Keratinocyte (primary cell): ENCODE data around the gene HELZ. TPM values are rescaled to one million over a fixed set of nuclear protein-coding genes. Genes with fewer than 3 reads are reported as not detected.

Experiments used
- DNase-seq: peaks from one replicate; pipeline ENCODE4 v3.0.0-alpha.2; 2011; ENCODE audit warnings: low read depth, missing footprints, low spot score
- FAIRE-seq: peaks from 2 replicates; lab custom pipeline; 2011; peaks lifted over from hg19 to GRCh38; lab: Jason Lieb, UNC
- H2AFZ ChIP-seq: 2 replicates; pipeline ENCODE4 v1.6.0; 2012; ENCODE audit warnings: low read length, control low read depth, inconsistent platforms; ENCODE audit not compliant: control insufficient read depth
- H3K27ac ChIP-seq: 2 replicates; pipeline ENCODE4 v1.5.1; 2011; ENCODE audit warnings: low read length; ENCODE audit not compliant: control insufficient read depth, insufficient read depth
- H3K27me3 ChIP-seq: 3 replicates; pipeline ENCODE4 v1.6.0; 2011; ENCODE audit warnings: low read length; ENCODE audit not compliant: control insufficient read depth, insufficient read depth; ENCODE audit errors: extremely low read depth
- H3K36me3 ChIP-seq, 2 experiments: 2 replicates in 1 of 2; 3 replicates in 1 of 2; pipeline ENCODE4 v1.5.1; 2011; ENCODE audit warnings: low read length in 2 of 2, mild to moderate bottlenecking in 1 of 2; ENCODE audit not compliant: control insufficient read depth in 2 of 2, insufficient read depth in 2 of 2; ENCODE audit errors: extremely low read depth in 1 of 2
- H3K4me1 ChIP-seq: 3 replicates; pipeline ENCODE4 v1.5.1; 2011; ENCODE audit warnings: low read length; ENCODE audit not compliant: control insufficient read depth, insufficient read depth; ENCODE audit errors: extremely low read depth
- H3K4me2 ChIP-seq: 3 replicates; pipeline ENCODE4 v1.6.0; 2011; ENCODE audit warnings: low read depth, low read length; ENCODE audit not compliant: control insufficient read depth, insufficient read depth; ENCODE audit errors: extremely low read depth
- H3K4me3 ChIP-seq, 3 experiments: fragments of 200-600 bp in 1 of 3; sonication (generic) in 1 of 3; 2 replicates in 2 of 3; 3 replicates in 1 of 3; pipeline ENCODE4 v1.5.1; 2011 to 2016; ENCODE audit warnings: low read length in 3 of 3, mild to moderate bottlenecking in 3 of 3, control low read depth in 2 of 3, inconsistent platforms in 1 of 3, low read depth in 1 of 3, mixed read lengths in 1 of 3, mixed run types in 1 of 3, moderate library complexity in 1 of 3; ENCODE audit not compliant: control insufficient read depth in 2 of 3, insufficient read depth in 2 of 3; ENCODE audit errors: extremely low read depth in 1 of 3
- H3K79me2 ChIP-seq: 2 replicates; pipeline ENCODE4 v1.6.0; 2012; ENCODE audit warnings: low read length; ENCODE audit not compliant: control insufficient read depth, insufficient read depth
- H3K9ac ChIP-seq: 3 replicates; pipeline ENCODE4 v1.6.0; 2011; ENCODE audit warnings: low read length; ENCODE audit not compliant: control insufficient read depth, insufficient read depth; ENCODE audit errors: extremely low read depth
- H3K9me1 ChIP-seq: 3 replicates; pipeline ENCODE4 v1.6.0; 2011; ENCODE audit warnings: low read length; ENCODE audit not compliant: control insufficient read depth, insufficient read depth; ENCODE audit errors: extremely low read depth
- H3K9me3 ChIP-seq: 2 replicates; pipeline ENCODE4 v1.5.1; 2012; ENCODE audit warnings: low read depth, low read length; ENCODE audit not compliant: control insufficient read depth
- H4K20me1 ChIP-seq: 3 replicates; pipeline ENCODE4 v1.6.0; 2011; ENCODE audit warnings: low read length; ENCODE audit not compliant: control insufficient read depth, insufficient read depth; ENCODE audit errors: extremely low read depth
- EZH2 ChIP-seq: IDR thresholded peaks from one replicate; pipeline ENCODE4 v1.6.1; 2012; ENCODE audit warnings: inconsistent platforms, mild to moderate bottlenecking, low read length, moderate library complexity
- dilution Hi-C: fragments of 300-500 bp; cut with MboI; formaldehyde crosslinking; loops from one replicate; pipeline ENCODE4 v1.7.0; 2020; ENCODE audit warnings: low sequenced_read_pairs; ENCODE audit not compliant: extremely low pct_ligation_motif_present
- polyA plus RNA-seq, 5 experiments: library from polyadenylated mRNA; depleted of rRNA in 3 of 5; stranded (reverse) in 3 of 5; stranded (forward) in 1 of 5; unstranded in 1 of 5; fragments of >200 nt; gene quantifications; 1 replicate in 1 of 5; 2 replicates in 3 of 5; 3 replicates in 1 of 5; pipeline versions ENCODE4 v1.2.1 to v1.2.3, GENCODE V29; 2011 to 2012; ENCODE audit warnings: missing spikeins in 2 of 5, low read depth in 1 of 5, low replicate concordance in 1 of 5
- TF ChIP-seq, protein P1 (sequence below), 3 experiments: IDR thresholded peaks in 1 of 3; conservative IDR thresholded peaks in 1 of 3; optimal IDR thresholded peaks in 1 of 3; 2 replicates in 2 of 3; 3 replicates in 1 of 3; pipeline versions ENCODE3 to v1.5.1; 2011; ENCODE audit warnings: low read length in 3 of 3, mild to moderate bottlenecking in 3 of 3, moderate library complexity in 2 of 3, control low read depth in 1 of 3, inconsistent platforms in 1 of 3; ENCODE audit not compliant: insufficient read depth in 2 of 3; ENCODE audit errors: extremely low read depth in 1 of 3

Gene HELZ
- polyA plus RNA-seq, 1 donor (not counting 4 experiments of a cell fraction or from before 2014, with no cell fraction given) = 18.2 TPM

DNA sequence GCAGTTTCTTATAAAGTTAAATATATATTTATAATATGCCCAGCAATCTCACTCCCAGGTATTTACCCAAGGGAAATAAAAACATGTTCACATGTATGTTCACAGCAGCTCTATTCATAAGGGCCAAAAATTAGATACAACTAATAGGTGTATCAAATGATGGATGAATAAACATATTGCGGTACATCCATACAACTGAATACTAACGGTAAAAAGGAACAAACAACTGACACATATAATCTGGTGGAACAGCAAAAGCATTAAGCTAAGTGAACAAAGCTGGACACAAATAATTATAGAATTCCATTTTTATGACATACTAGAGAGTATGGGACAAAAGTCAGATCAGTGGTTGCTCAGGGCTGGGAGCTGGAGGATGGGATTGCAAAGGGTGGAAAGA lies 125.9 kb downstream of the HELZ start:
- dilution Hi-C loops = no loop called here
- Histone ChIP-seq H3K9me3 (no peaks in the 10 kb centered on the region), H4K20me1 (no peaks in the 10 kb centered on the region), H3K9me1 (no peaks in the 10 kb centered on the region), H3K9ac (no peak overlapping the region), H3K4me3 (no peak overlapping the region), H3K36me3 (peaks cover 5 to 10% of the 10 kb centered on the region in 2 experiments), H3K79me2 (no peaks in the 10 kb centered on the region), H2AFZ (no peak overlapping the region), H3K27ac (no peak overlapping the region), H3K4me1 (no peaks in the 10 kb centered on the region), H3K27me3 (no peaks in the 10 kb centered on the region), H3K4me2 (no peak overlapping the region)
- TF ChIP-seq, protein P1, sequence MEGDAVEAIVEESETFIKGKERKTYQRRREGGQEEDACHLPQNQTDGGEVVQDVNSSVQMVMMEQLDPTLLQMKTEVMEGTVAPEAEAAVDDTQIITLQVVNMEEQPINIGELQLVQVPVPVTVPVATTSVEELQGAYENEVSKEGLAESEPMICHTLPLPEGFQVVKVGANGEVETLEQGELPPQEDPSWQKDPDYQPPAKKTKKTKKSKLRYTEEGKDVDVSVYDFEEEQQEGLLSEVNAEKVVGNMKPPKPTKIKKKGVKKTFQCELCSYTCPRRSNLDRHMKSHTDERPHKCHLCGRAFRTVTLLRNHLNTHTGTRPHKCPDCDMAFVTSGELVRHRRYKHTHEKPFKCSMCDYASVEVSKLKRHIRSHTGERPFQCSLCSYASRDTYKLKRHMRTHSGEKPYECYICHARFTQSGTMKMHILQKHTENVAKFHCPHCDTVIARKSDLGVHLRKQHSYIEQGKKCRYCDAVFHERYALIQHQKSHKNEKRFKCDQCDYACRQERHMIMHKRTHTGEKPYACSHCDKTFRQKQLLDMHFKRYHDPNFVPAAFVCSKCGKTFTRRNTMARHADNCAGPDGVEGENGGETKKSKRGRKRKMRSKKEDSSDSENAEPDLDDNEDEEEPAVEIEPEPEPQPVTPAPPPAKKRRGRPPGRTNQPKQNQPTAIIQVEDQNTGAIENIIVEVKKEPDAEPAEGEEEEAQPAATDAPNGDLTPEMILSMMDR (optimal IDR thresholded peaks at IDR 0.05 in 1 of 3, IDR thresholded peaks at IDR 0.05 in 1 of 3, conservative IDR thresholded peaks at IDR 0.05 in 1 of 3; ENCODE audit: extremely low read depth in 1 of 3, insufficient read depth in 2 of 3, low read length in 3 of 3) = no peak
- no peak for TF ChIP-seq EZH2
- FAIRE-seq (no peak), DNase-seq (no peak)

DNA sequence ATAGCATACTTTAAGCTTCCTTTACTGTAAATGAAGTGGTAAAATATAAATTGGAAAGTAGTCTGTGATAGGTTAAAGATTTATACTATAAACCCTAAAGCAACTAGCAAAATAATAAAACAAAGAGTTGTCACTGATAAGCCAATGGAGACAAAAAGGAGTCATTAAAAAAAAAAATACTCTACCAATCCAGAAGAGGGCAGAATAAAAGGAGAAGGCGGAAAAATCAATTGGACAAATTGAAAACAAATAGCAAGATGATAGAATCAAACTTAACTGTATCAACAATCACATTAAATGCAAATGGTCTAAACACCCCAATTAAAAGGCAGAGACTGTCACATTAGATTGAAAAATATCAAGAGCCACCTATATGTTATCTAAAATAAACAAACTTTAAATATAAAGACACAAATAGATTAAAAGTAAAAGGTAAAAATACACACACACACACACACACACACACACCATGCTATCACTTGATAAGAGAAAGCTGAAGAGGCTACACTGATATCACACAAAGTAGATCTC lies 128.9 kb downstream of the HELZ start:
- peaks cover 10 to 17% of the 10 kb centered on the region in 2 experiments for H3K36me3 ChIP-seq
- DNase-seq (no peak), FAIRE-seq (no peak)

More for the DNA sequence above, 128.9 kb downstream of the HELZ start:
- dilution Hi-C loops = no loop called here
- H3K79me2 ChIP-seq = no peaks in the 10 kb centered on the region
- H3K4me2 ChIP-seq = no peak overlapping the region
- H4K20me1 ChIP-seq = no peaks in the 10 kb centered on the region
- H3K9me1 ChIP-seq = no peaks in the 10 kb centered on the region
- no peaks in the 10 kb centered on the region for H3K9me3 ChIP-seq
- no peak overlapping the region for H3K9ac ChIP-seq
- no peaks in the 10 kb centered on the region for H3K27me3 ChIP-seq
- H3K4me3 ChIP-seq = no peak overlapping the region
- H3K4me1 ChIP-seq = no peaks in the 10 kb centered on the region
- TF ChIP-seq, protein P1 (optimal IDR thresholded peaks at IDR 0.05 in 1 of 3, IDR thresholded peaks at IDR 0.05 in 1 of 3, conservative IDR thresholded peaks at IDR 0.05 in 1 of 3; ENCODE audit: extremely low read depth in 1 of 3, insufficient read depth in 2 of 3, low read length in 3 of 3) = no peak
- TF ChIP-seq EZH2 = no peak
- no peak overlapping the region for H2AFZ ChIP-seq
- H3K27ac ChIP-seq = no peak overlapping the region
